DND-41 (cell line): ENCODE data around the gene OGFOD2.

Experiments used
- ATAC-seq: fragments of 200-7000 bp; cut with Tn5 transposase; 3 replicates; pipeline ENCODE4 v1.9.1; 2021; ENCODE audit warnings: low read depth; ENCODE audit not compliant: insufficient read depth
- DNase-seq: peaks from one replicate; pipeline ENCODE4 v3.0.0-alpha.2; 2020
- H2AFZ ChIP-seq: 2 replicates; pipeline ENCODE4 v1.6.0; 2012; ENCODE audit warnings: low read depth, low read length
- H3K27ac ChIP-seq: 2 replicates; pipeline ENCODE4 v1.5.1; 2012; ENCODE audit warnings: low read length, inconsistent platforms
- H3K27me3 ChIP-seq: fragments of 200-600 bp; sonication (generic); 2 replicates; pipeline ENCODE4 v1.6.0; 2012; ENCODE audit warnings: low read length, mild to moderate bottlenecking, inconsistent platforms; ENCODE audit not compliant: insufficient read depth, poor library complexity
- H3K36me3 ChIP-seq: 2 replicates; pipeline ENCODE4 v1.5.1; 2012; ENCODE audit warnings: low read length, inconsistent platforms; ENCODE audit not compliant: insufficient read depth
- H3K4me1 ChIP-seq: 2 replicates; pipeline ENCODE4 v1.5.1; 2012; ENCODE audit warnings: mild to moderate bottlenecking, low read length; ENCODE audit not compliant: insufficient read depth
- H3K4me2 ChIP-seq: 2 replicates; pipeline ENCODE4 v1.6.0; 2012; ENCODE audit warnings: mild to moderate bottlenecking, moderate library complexity, low read length, inconsistent platforms; ENCODE audit not compliant: insufficient read depth
- H3K4me3 ChIP-seq, 2 experiments: fragments of 200-600 bp in 1 of 2; shearing (Covaris generic) in 1 of 2; 2 replicates each; pipeline ENCODE4 v1.5.1; 2012 to 2016; ENCODE audit warnings: inconsistent platforms in 2 of 2, low read length in 2 of 2, mild to moderate bottlenecking in 2 of 2, low read depth in 1 of 2, moderate library complexity in 1 of 2
- H3K79me2 ChIP-seq: 2 replicates; pipeline ENCODE4 v1.6.0; 2012; ENCODE audit warnings: low read length, inconsistent platforms; ENCODE audit not compliant: insufficient read depth
- H3K9ac ChIP-seq: 2 replicates; pipeline ENCODE4 v1.6.0; 2012; ENCODE audit warnings: low read depth, mild to moderate bottlenecking, inconsistent platforms, low read length, moderate library complexity
- H3K9me3 ChIP-seq: 2 replicates; pipeline ENCODE4 v1.5.1; 2012; ENCODE audit warnings: low read length, moderate library complexity, mild to moderate bottlenecking, inconsistent platforms; ENCODE audit not compliant: insufficient read depth, severe bottlenecking
- H4K20me1 ChIP-seq: 2 replicates; pipeline ENCODE4 v1.6.0; 2012; ENCODE audit warnings: low read length; ENCODE audit not compliant: insufficient read depth
- CTCF ChIP-seq: IDR thresholded peaks from 2 replicates; pipeline ENCODE4 v1.5.1; 2012; ENCODE audit warnings: borderline replicate concordance, low read length, moderate library complexity, mild to moderate bottlenecking; ENCODE audit not compliant: poor library complexity, severe bottlenecking; ENCODE audit errors: extremely low read depth
- EZH2 ChIP-seq: IDR thresholded peaks from 3 replicates; pipeline ENCODE4 v1.6.1; 2012; ENCODE audit warnings: borderline replicate concordance, low read depth, mild to moderate bottlenecking, moderate library complexity, low read length, inconsistent platforms; ENCODE audit not compliant: severe bottlenecking

OGFOD2 gene

DNA sequence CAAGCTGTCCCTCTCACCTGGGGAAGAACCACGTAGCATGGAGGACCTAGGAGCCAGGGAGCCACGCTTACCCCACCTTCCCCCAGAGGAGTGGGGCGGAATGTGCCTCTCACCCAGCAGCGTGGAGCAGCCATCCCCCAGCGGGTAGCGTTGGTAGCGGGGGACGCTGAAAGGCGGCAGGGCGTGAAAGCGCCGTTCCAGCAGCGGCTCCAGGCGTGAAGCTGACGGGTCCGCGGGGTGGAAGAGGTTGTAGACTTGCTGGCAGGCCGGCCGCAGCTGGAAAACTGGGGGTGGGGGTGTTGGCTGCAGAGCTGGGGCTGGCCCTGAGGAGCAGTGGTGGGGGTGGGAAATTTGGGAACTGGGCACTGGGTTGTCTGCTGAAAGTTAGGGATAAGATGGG, 17.3 kb downstream of the OGFOD2 start:
- no peak overlapping the region for H3K9ac ChIP-seq
- no peak overlapping the region for H3K4me3 ChIP-seq
- H3K4me2 ChIP-seq, result no peak overlapping the region
- H3K79me2 ChIP-seq, result no peaks in the 10 kb centered on the region
- H3K27me3 ChIP-seq, result no peaks in the 10 kb centered on the region
- no peak for ATAC-seq
- TF ChIP-seq CTCF (no peak), EZH2 (no peak)
- no peaks in the 10 kb centered on the region for H3K9me3 ChIP-seq
- H3K27ac ChIP-seq, result no peak overlapping the region
- no peak for DNase-seq
- no peaks in the 10 kb centered on the region for H4K20me1 ChIP-seq
- no peak overlapping the region for H2AFZ ChIP-seq
- H3K4me1 ChIP-seq, result no peaks in the 10 kb centered on the region
- no peaks in the 10 kb centered on the region for H3K36me3 ChIP-seq

GRCh38 chr12:122994140-122994675, 19.2 kb downstream of the OGFOD2 start:
- no peaks in the 10 kb centered on the region for H3K36me3 ChIP-seq
- DNase-seq, result no peak
- H3K27me3 ChIP-seq, result no peaks in the 10 kb centered on the region
- TF ChIP-seq EZH2, result no peak
- no peak for TF ChIP-seq CTCF
- no peak overlapping the region for H3K4me2 ChIP-seq
- no peaks in the 10 kb centered on the region for H4K20me1 ChIP-seq
- no peak for ATAC-seq
- no peak overlapping the region for H3K9ac ChIP-seq
- H2AFZ ChIP-seq, result no peak overlapping the region
- H3K79me2 ChIP-seq, result no peaks in the 10 kb centered on the region
- H3K27ac ChIP-seq, result no peak overlapping the region
- H3K4me3 ChIP-seq, result no peak overlapping the region
- H3K9me3 ChIP-seq, result no peaks in the 10 kb centered on the region
- no peaks in the 10 kb centered on the region for H3K4me1 ChIP-seq

DNA sequence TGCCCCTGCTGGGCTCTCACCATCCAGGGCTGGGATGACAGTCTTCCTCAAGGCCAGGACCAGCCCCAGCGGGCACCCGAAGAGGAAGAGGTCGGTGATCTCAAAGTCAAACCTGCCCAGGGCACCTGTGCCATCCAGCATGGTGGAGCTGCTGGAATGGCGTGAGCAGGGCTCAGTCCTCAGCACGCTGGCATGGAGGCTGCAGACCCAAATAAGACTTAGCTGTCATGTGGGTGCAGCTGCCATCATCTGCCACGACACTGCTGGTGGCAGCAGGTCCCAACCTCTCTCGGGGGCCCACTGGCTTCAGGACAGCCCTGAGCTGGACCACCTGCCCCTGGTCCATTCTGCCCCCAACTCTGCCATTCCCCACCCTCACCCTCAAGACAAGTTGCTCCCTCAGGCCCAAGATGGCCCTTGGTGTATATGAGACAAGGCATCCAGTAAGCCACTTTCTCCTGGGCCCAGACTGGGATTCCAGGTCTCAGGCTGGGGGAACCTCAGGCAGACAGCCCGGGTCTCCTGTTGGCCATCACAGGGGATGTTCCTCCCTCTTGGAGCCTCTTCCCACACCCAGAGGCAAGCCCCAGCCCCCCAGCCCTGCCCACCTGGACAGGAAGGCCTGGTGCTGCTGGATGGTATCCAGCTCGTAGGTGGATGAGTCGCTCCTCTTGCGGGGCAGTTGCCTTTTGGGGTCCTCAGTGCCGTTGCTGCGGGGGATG, 19.9 kb downstream of the OGFOD2 start:
- no peak for ATAC-seq
- Histone ChIP-seq H3K4me3 (no peak overlapping the region), H3K4me2 (no peak overlapping the region), H3K27ac (no peak overlapping the region), H3K79me2 (no peaks in the 10 kb centered on the region), H3K27me3 (no peaks in the 10 kb centered on the region), H3K36me3 (no peaks in the 10 kb centered on the region), H3K9ac (no peak overlapping the region), H3K4me1 (no peaks in the 10 kb centered on the region), H3K9me3 (no peaks in the 10 kb centered on the region), H2AFZ (no peak overlapping the region), H4K20me1 (no peaks in the 10 kb centered on the region)
- no peak for TF ChIP-seq CTCF
- TF ChIP-seq EZH2, result no peak
- no peak for DNase-seq
